GM12801 (cell line): ENCODE data around the gene TPD52L1.

Source experiments
- TF ChIP-seq, protein P1 (sequence below): IDR thresholded peaks from one replicate; pipeline ENCODE4 v1.5.1; 2011; ENCODE audit warnings: control low read depth; ENCODE audit not compliant: insufficient read length; ENCODE audit errors: extremely low read depth

Gene TPD52L1

DNA sequence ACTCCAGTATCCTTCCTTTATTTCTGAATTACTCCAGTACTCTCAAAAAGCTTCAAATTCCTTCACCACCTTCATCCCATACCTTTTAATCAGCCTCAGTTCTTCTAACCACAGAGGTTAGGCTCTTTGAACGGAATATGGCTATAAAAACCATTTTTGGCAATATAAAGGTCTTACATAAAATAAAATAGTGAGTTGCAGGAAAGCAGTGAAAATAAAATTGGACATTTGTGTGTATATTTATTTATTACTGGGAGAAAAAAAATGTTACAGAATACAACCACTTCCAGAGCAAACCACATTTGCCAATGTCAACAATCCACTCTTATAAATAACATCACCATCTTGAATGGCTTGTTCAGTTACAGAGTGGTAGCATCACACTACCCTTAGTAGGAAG lies 140.5 kb downstream of the TPD52L1 start:
- TF ChIP-seq, protein P1, sequence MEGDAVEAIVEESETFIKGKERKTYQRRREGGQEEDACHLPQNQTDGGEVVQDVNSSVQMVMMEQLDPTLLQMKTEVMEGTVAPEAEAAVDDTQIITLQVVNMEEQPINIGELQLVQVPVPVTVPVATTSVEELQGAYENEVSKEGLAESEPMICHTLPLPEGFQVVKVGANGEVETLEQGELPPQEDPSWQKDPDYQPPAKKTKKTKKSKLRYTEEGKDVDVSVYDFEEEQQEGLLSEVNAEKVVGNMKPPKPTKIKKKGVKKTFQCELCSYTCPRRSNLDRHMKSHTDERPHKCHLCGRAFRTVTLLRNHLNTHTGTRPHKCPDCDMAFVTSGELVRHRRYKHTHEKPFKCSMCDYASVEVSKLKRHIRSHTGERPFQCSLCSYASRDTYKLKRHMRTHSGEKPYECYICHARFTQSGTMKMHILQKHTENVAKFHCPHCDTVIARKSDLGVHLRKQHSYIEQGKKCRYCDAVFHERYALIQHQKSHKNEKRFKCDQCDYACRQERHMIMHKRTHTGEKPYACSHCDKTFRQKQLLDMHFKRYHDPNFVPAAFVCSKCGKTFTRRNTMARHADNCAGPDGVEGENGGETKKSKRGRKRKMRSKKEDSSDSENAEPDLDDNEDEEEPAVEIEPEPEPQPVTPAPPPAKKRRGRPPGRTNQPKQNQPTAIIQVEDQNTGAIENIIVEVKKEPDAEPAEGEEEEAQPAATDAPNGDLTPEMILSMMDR = no peak

DNA sequence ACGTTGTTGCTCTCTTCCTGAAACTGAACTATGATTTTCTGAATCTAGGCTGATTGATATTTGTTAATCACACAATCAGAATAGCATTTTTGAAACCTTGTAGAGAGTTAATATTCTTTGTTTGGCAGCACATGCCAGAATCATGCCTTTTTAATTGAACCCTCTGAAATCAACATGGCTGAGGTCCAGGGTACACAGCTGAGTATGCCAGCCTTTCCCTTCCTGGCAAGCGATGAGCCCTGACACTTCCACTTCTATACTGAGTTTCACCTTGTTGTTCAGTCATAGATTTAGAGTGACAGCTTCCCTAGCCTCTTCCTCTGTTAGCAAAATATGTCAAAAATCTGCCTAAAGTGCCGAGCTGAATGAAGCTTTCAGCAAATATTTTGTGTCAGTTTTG lies 141.4 kb downstream of the TPD52L1 start:
- TF ChIP-seq, protein P1 = no peak

DNA sequence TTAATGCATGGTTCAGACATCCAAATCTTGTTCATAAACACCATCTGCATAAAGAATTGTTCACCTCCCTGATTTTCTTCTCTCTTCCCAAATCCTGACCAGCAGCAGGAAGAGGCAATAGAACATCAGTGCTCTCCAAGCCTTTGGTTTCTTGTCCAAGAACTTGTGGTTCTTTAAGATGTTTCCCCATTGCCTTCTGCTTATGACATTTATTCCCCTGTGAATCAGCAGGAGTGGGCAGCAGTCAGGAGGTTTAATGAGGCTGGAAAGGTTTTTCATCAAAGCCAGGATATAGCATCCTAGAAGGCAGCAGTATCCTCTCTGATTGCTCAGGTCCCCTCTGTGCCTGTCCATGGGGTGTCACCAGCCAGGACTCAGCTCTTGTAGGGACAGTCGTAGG lies 142.9 kb downstream of the TPD52L1 start:
- TF ChIP-seq, protein P1 = no peak

DNA sequence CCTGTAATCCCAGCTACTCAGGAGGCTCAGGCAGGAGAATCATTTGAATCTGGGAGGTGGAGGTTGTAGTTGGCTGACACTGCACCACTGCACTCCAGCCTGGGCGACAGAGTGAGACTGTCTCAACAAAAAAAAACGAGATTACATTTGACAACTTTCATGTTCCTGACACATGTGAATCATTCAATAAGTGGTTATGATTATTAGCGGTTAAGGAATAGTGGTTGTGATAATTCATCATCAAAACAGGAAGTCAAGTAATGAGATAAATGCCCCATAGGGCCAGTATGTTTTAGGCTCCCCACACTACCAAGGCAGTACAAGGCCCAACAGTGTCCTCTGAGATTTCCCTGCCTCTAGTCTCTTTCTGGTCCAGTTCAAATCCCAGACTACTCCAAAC lies 145.7 kb downstream of the TPD52L1 start:
- TF ChIP-seq, protein P1 = no peak

DNA sequence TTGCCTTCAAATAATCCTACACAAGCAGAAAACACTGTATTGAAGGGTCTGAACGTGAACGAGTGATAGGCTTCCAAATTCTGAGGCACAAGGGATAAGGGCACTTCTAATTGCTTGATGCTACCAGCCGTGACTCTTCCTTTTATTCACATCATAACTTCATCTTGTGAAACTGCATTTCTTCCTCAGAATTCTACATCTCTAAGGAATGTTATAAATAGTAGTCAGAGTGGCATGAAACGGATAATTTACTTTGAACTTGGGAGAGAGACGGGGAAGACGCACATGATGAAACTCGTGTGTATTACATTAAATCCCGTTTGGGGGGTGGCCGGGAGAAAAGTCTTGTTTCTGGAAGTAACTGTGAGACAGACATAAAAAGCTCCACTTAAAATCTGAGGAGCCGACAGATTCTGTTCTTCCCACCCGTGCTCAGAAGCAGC lies 147.4 kb downstream of the TPD52L1 start:
- TF ChIP-seq, protein P1 = no peak

DNA sequence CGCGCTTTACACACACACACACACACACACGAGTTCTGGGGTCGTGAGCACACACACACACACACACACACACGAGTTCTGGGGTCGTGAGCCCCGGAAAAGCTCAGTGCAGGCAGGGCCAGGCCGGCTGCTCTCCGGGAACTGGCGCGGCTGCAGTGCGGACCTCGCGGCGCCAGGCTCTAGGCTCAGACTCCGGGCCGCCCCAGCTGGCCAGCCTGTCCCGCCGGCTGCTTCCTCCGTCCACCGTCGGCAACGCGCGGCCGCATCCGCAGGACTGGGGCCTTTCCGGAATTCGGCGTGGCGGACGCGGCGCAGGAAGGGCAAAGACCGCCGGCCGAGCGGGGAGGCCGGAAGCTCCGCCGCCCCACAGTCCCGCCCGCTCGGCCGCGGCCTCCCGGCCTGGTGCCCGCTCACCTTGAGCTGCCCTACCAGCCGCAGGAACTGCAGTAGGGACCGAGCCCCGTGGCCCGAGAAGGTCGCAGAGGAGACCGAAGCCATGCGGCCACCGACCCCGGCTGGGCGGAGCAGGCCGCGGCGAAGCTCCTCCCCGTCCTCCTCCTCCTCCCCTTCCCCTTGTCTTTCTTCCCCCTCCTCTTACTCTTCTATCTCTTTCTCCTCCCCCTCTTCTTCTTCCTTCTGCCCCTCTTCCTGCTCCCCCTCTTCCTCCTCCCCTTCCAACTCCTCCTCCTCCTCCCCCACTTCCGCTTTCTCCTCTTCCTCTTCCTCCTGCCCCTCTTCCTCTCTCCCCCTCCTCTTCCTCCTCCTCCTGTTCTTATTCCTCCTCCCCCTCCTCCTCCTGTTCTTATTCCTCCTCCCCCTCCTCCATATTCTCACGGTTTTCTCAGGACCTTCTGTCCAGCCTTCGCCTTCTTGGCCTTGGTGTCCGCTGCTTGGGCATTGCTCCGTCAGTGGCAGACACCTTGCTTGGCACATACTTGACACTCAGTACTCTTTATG lies 148.1 kb downstream of the TPD52L1 start, which contains the start of gene HDDC2:
Gene HDDC2, minus strand, starts transcription at position 533 of the 957 bp plus-strand sequence. Its CDS starts 35 bp downstream, at position 498.
- TF ChIP-seq, protein P1 = no peak

DNA sequence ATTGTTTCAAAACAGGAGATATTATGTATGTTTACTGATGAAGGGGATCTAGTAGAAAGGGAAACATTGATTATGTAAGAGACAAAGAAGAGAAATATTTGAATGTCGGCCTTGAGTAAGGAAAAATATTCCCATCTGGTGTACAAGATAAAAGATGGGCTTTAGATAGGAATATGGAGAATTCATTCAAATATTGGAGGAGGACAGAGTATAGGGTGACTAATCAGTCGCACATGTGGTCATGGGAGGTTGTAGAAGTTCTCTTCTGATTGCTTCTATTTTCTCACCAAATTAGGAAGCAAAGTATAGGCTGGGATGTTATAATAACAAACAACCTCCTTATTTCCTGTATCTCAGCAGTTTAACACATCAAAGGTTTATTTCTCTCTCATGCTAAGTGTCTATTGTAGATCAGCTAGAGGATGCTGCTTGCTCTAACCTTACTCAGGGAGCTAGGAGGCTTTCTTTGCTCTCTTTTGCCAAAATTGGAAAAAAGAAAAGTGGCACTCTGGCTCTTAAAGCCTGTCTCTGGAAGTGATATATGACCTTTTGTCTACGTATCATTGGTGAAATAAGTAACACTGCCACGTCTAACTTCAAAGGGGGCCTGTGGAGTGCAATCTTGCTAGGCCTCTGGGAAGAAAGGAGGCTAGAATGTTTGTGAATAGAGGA lies 149.4 kb downstream of the TPD52L1 start:
- TF ChIP-seq, protein P1 = no peak
